Measurements from ENCODE around the gene STK35.

Gene STK35

DNA sequence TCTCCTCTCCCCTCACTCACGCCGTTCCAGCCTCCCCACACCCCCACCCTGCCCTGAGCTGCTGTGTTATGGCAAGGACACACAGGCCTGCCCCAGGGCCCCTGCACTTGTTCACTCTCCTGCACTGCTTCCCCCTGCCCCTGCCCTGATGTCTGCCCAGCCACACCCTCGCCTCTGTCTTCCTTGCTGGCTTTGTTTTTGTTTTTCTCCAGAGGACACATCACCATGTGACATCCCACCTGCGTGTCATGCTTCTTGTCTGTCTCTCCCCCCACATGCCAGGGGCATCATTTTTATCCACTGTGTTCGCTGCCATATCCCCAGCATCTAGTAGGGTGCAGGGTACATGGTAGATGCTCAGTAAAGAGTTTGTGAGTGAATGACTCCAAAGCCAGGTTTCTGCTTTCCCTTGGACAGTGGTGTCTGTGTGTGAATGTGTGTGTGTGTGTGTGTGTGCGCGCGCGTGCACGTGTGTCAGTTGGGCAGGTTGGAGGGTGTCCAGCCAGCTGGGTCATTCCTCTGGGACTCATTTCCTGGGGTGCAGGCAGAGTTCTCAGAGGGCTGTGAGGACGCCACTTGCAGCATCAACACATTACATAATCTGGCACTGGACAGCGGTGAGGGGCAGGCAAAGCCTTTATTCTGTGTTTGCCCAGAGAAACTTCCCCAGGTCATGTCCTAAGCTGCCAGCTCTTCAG lies 60.6 kb downstream of the STK35 start:
- H3K23ac ChIP-seq (ENCODE audit: low read depth, low read length, poor library complexity) = no peak overlapping the region
- no peak overlapping the region for H3K9ac ChIP-seq (ENCODE audit: low read depth, low read length, poor library complexity)
- no peak overlapping the region for H4K8ac ChIP-seq (ENCODE audit: low read depth, low read length)
- H3K79me1 ChIP-seq (ENCODE audit: low read depth, low read length) = no peaks in the 10 kb centered on the region
- peak overlapping the region; percentile 76 for H3K14ac ChIP-seq (ENCODE audit: low read length)
- no peaks in the 10 kb centered on the region for H3K36me3 ChIP-seq (replicated peaks in 1 of 2; ENCODE audit: control insufficient read depth in 2 of 2, insufficient read depth in 2 of 2, low read length in 2 of 2)
- H3K4ac ChIP-seq (ENCODE audit: low read length) = no peak overlapping the region
- no peak overlapping the region for H2BK120ac ChIP-seq (ENCODE audit: low read depth, low read length)
- no CpG with 5 or more reads among the region's 12 CpGs for WGBS, 2 donors (ENCODE audit: extremely low coverage in 2 of 2, insufficient read length in 2 of 2, insufficient replicate concordance in 1 of 2)
- no peak overlapping the region for H3K4me3 ChIP-seq (ENCODE audit: low read length in 2 of 2)
- no peak for DNase-seq (ENCODE audit: low spot score)
- no peak overlapping the region for H2BK15ac ChIP-seq (ENCODE audit: low read length)
- H4K91ac ChIP-seq (ENCODE audit: low read depth, low read length, poor library complexity) = no peak overlapping the region
- peak overlapping the region; percentile 75 for H2BK5ac ChIP-seq (ENCODE audit: low read length)
- H3K9me3 ChIP-seq (replicated peaks in 1 of 2; ENCODE audit: control insufficient read depth in 2 of 2, insufficient read depth in 1 of 2, low read depth in 1 of 2, low read length in 2 of 2) = no peaks in the 10 kb centered on the region
- no peak overlapping the region for H3K4me2 ChIP-seq (ENCODE audit: insufficient read depth, low read length, poor library complexity, severe bottlenecking)
- H3K4me1 ChIP-seq (ENCODE audit: control insufficient read depth in 2 of 2, insufficient read depth in 1 of 2, low read depth in 1 of 2, low read length in 2 of 2) = no peaks in the 10 kb centered on the region
- peak overlapping the region; percentile 27 for H2AK5ac ChIP-seq (ENCODE audit: low read depth, low read length)
- no peak overlapping the region for H2BK12ac ChIP-seq (ENCODE audit: low read length)
- peak overlapping the region; percentile 76 for H3K18ac ChIP-seq (ENCODE audit: low read length)
- no peak overlapping the region for H2AFZ ChIP-seq (ENCODE audit: low read length)
- peaks cover 0 to 12% (median 0%) of the 10 kb centered on the region in 3 experiments for H3K27me3 ChIP-seq (ENCODE audit: control insufficient read depth in 3 of 3, insufficient read depth in 3 of 3, low read depth in 1 of 3, low read length in 3 of 3)
- H3K27ac ChIP-seq (replicated peaks; ENCODE audit: low read length) = no peak overlapping the region

DNA sequence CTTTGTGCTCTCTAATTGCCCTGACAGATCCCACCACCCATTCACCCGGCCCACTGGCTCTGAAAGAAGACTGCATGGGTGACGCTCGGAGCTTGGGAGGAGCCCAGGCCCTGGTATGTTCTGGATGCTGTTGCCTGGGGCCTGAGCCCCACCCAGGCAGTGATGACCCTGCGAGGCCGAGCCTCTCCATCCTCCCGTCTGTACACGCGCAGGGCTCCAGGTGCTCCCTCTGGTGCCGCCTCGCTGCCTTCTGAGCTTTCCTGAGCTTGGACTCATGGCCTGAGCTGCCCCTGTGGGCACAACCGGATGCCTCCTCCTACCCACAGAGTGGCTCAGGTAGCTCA lies 61.2 kb downstream of the STK35 start:
- Histone ChIP-seq H2AK5ac (ENCODE audit: low read depth, low read length) (peak overlapping the region; percentile 84), H3K27me3 (ENCODE audit: control insufficient read depth in 3 of 3, insufficient read depth in 3 of 3, low read depth in 1 of 3, low read length in 3 of 3) (peaks cover 0 to 12% (median 0%) of the 10 kb centered on the region in 3 experiments), H3K4ac (ENCODE audit: low read length) (no peak overlapping the region), H3K14ac (ENCODE audit: low read length) (peak overlapping the region; percentile 71), H3K9ac (ENCODE audit: low read depth, low read length, poor library complexity) (peak overlapping the region; percentile 30), H2BK12ac (ENCODE audit: low read length) (no peak overlapping the region), H4K91ac (ENCODE audit: low read depth, low read length, poor library complexity) (peak overlapping the region; percentile 2), H3K18ac (ENCODE audit: low read length) (no peak overlapping the region), H3K9me3 (replicated peaks in 1 of 2; ENCODE audit: control insufficient read depth in 2 of 2, insufficient read depth in 1 of 2, low read depth in 1 of 2, low read length in 2 of 2) (no peaks in the 10 kb centered on the region), H2BK120ac (ENCODE audit: low read depth, low read length) (no peak overlapping the region), H3K4me1 (ENCODE audit: control insufficient read depth in 2 of 2, insufficient read depth in 1 of 2, low read depth in 1 of 2, low read length in 2 of 2) (no peaks in the 10 kb centered on the region), H3K23ac (ENCODE audit: low read depth, low read length, poor library complexity) (no peak overlapping the region), H3K27ac (replicated peaks; ENCODE audit: low read length) (no peak overlapping the region), H3K79me1 (ENCODE audit: low read depth, low read length) (no peaks in the 10 kb centered on the region), H3K4me3 (ENCODE audit: low read length in 2 of 2) (no peak overlapping the region), H2BK5ac (ENCODE audit: low read length) (peak overlapping the region; percentile 75), H2AFZ (ENCODE audit: low read length) (no peak overlapping the region), H2BK15ac (ENCODE audit: low read length) (no peak overlapping the region), H3K36me3 (replicated peaks in 1 of 2; ENCODE audit: control insufficient read depth in 2 of 2, insufficient read depth in 2 of 2, low read length in 2 of 2) (no peaks in the 10 kb centered on the region), H3K4me2 (ENCODE audit: insufficient read depth, low read length, poor library complexity, severe bottlenecking) (no peak overlapping the region), H4K8ac (ENCODE audit: low read depth, low read length) (no peak overlapping the region)
- DNase-seq (ENCODE audit: low spot score) = no peak
- no CpG with 5 or more reads among the region's 11 CpGs for WGBS, 2 donors (ENCODE audit: extremely low coverage in 2 of 2, insufficient read length in 2 of 2, insufficient replicate concordance in 1 of 2)

DNA sequence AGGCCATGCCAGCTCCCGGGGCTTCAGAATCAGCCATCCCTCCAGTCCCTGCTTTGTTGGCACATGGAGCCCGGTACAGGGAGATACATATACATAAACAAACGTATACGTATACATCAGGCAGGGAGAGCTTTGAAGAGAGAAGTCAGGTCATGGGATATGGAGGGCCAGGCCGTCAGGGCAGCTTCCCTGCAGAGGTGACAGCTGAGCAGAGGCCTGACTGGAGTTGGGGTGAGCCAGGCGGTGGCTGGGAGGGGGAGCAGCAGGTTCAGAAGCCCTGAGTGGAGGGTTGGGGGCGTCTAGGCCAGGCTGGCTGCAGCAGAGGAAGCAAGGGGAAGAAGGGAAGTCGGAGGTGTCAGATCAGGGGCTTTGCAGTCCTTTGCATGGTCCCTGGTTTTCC lies 61.7 kb downstream of the STK35 start:
- Histone ChIP-seq H4K8ac (ENCODE audit: low read depth, low read length) (no peak overlapping the region), H3K4me3 (ENCODE audit: low read length in 2 of 2) (no peak overlapping the region), H3K4me2 (ENCODE audit: insufficient read depth, low read length, poor library complexity, severe bottlenecking) (no peak overlapping the region), H3K4ac (ENCODE audit: low read length) (no peak overlapping the region), H3K79me1 (ENCODE audit: low read depth, low read length) (no peaks in the 10 kb centered on the region), H2AFZ (ENCODE audit: low read length) (no peak overlapping the region), H3K27me3 (ENCODE audit: control insufficient read depth in 3 of 3, insufficient read depth in 3 of 3, low read depth in 1 of 3, low read length in 3 of 3) (peaks cover 0 to 12% (median 0%) of the 10 kb centered on the region in 3 experiments), H3K27ac (replicated peaks; ENCODE audit: low read length) (no peak overlapping the region), H2BK12ac (ENCODE audit: low read length) (no peak overlapping the region), H2BK15ac (ENCODE audit: low read length) (no peak overlapping the region), H2AK5ac (ENCODE audit: low read depth, low read length) (peak overlapping the region; percentile 84), H2BK120ac (ENCODE audit: low read depth, low read length) (no peak overlapping the region), H4K91ac (ENCODE audit: low read depth, low read length, poor library complexity) (peak overlapping the region; percentile 2), H3K18ac (ENCODE audit: low read length) (peak overlapping the region; percentile 53), H3K14ac (ENCODE audit: low read length) (peak overlapping the region; percentile 71), H3K9ac (ENCODE audit: low read depth, low read length, poor library complexity) (peak overlapping the region; percentile 56), H2BK5ac (ENCODE audit: low read length) (peak overlapping the region; percentile 75), H3K9me3 (replicated peaks in 1 of 2; ENCODE audit: control insufficient read depth in 2 of 2, insufficient read depth in 1 of 2, low read depth in 1 of 2, low read length in 2 of 2) (no peaks in the 10 kb centered on the region), H3K23ac (ENCODE audit: low read depth, low read length, poor library complexity) (peak overlapping the region; percentile 69), H3K4me1 (ENCODE audit: control insufficient read depth in 2 of 2, insufficient read depth in 1 of 2, low read depth in 1 of 2, low read length in 2 of 2) (no peaks in the 10 kb centered on the region), H3K36me3 (replicated peaks in 1 of 2; ENCODE audit: control insufficient read depth in 2 of 2, insufficient read depth in 2 of 2, low read length in 2 of 2) (no peaks in the 10 kb centered on the region)
- DNase-seq (ENCODE audit: low spot score) = no peak
- no CpG with 5 or more reads among the region's 8 CpGs for WGBS, 2 donors (ENCODE audit: extremely low coverage in 2 of 2, insufficient read length in 2 of 2, insufficient replicate concordance in 1 of 2)

DNA sequence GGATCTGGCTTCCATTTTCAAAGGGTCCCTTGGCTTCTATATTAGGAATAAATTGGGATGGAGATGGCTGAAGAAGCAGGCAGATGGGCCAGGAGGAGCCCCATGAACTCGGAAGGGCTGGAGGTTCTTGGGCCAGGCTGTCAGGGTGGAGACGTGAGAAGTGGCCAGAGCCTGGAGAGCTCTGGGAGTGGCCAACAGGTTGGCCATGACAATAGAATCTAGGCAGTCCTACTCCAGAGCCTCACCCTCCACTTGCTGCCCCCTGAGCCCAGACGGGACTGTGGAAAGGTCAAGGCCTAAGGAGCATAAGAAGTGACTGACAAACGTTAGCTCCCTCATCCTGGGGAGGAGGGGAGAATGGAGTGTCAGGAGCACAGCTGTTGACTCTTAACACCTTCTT lies 62.1 kb downstream of the STK35 start:
- no peak overlapping the region for H4K8ac ChIP-seq (ENCODE audit: low read depth, low read length)
- no peaks in the 10 kb centered on the region for H3K4me1 ChIP-seq (ENCODE audit: control insufficient read depth in 2 of 2, insufficient read depth in 1 of 2, low read depth in 1 of 2, low read length in 2 of 2)
- H3K4me3 ChIP-seq (ENCODE audit: low read length in 2 of 2) = no peak overlapping the region
- H2BK120ac ChIP-seq (ENCODE audit: low read depth, low read length) = no peak overlapping the region
- no peak for DNase-seq (ENCODE audit: low spot score)
- H3K27ac ChIP-seq (replicated peaks; ENCODE audit: low read length) = no peak overlapping the region
- no peak overlapping the region for H2AFZ ChIP-seq (ENCODE audit: low read length)
- H3K4me2 ChIP-seq (ENCODE audit: insufficient read depth, low read length, poor library complexity, severe bottlenecking) = no peak overlapping the region
- H2AK5ac ChIP-seq (ENCODE audit: low read depth, low read length) = peak overlapping the region; percentile 84
- H3K36me3 ChIP-seq (replicated peaks in 1 of 2; ENCODE audit: control insufficient read depth in 2 of 2, insufficient read depth in 2 of 2, low read length in 2 of 2) = no peaks in the 10 kb centered on the region
- no peak overlapping the region for H3K14ac ChIP-seq (ENCODE audit: low read length)
- no peak overlapping the region for H3K18ac ChIP-seq (ENCODE audit: low read length)
- H3K9ac ChIP-seq (ENCODE audit: low read depth, low read length, poor library complexity) = no peak overlapping the region
- no peak overlapping the region for H3K23ac ChIP-seq (ENCODE audit: low read depth, low read length, poor library complexity)
- no peak overlapping the region for H4K91ac ChIP-seq (ENCODE audit: low read depth, low read length, poor library complexity)
- H3K4ac ChIP-seq (ENCODE audit: low read length) = no peak overlapping the region
- no peak overlapping the region for H2BK5ac ChIP-seq (ENCODE audit: low read length)
- H2BK15ac ChIP-seq (ENCODE audit: low read length) = no peak overlapping the region
- no peaks in the 10 kb centered on the region for H3K9me3 ChIP-seq (replicated peaks in 1 of 2; ENCODE audit: control insufficient read depth in 2 of 2, insufficient read depth in 1 of 2, low read depth in 1 of 2, low read length in 2 of 2)
- no peaks in the 10 kb centered on the region for H3K79me1 ChIP-seq (ENCODE audit: low read depth, low read length)
- H2BK12ac ChIP-seq (ENCODE audit: low read length) = no peak overlapping the region
- H3K27me3 ChIP-seq (ENCODE audit: control insufficient read depth in 3 of 3, insufficient read depth in 3 of 3, low read depth in 1 of 3, low read length in 3 of 3) = peaks cover 0 to 12% (median 0%) of the 10 kb centered on the region in 3 experiments
- WGBS, 2 donors (ENCODE audit: extremely low coverage in 2 of 2, insufficient read length in 2 of 2, insufficient replicate concordance in 1 of 2) = no CpG with 5 or more reads among the region's 4 CpGs

All from neuronal stem cell (in vitro differentiated cells).